ENCODE data around the gene CRYL1.

Gene CRYL1

DNA sequence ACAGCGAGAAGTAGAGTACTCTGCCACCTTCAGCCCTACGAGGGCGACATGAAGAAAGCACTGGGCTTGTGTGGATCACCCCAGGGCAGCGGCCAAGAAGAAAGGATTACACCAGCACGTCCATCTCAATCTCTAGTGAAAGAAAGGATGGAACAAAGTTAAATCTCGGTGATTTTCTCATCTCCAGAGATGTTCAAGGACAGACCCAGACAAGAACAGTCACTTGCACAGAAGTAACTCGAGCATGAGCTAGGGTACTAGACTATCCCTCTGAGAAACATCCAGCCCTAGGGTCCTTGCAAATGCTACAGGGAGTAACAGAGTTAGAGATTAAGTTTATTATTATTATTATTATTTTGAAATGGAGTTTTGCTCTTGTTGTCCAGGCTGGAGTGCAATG is 106.7 kb downstream of the CRYL1 start:
- ATAC-seq (ENCODE audit: low read depth) (no peak), DNase-seq (ENCODE audit: low spot score) (no peak)
- Histone ChIP-seq H3K36me3 (ENCODE audit: low read depth) (no peaks in the 10 kb centered on the region), H3K27ac (ENCODE audit: poor library complexity, severe bottlenecking) (peak overlapping the region; percentile 97), H3K4me3 (ENCODE audit: severe bottlenecking) (no peak overlapping the region), H3K4me1 (ENCODE audit: insufficient read depth, poor library complexity, severe bottlenecking) (peaks cover 24% of the 10 kb centered on the region), H3K27me3 (ENCODE audit: insufficient read depth, poor library complexity, severe bottlenecking) (no peaks in the 10 kb centered on the region), H3K9me3 (ENCODE audit: severe bottlenecking) (no peaks in the 10 kb centered on the region)
- TF ChIP-seq, protein P1, sequence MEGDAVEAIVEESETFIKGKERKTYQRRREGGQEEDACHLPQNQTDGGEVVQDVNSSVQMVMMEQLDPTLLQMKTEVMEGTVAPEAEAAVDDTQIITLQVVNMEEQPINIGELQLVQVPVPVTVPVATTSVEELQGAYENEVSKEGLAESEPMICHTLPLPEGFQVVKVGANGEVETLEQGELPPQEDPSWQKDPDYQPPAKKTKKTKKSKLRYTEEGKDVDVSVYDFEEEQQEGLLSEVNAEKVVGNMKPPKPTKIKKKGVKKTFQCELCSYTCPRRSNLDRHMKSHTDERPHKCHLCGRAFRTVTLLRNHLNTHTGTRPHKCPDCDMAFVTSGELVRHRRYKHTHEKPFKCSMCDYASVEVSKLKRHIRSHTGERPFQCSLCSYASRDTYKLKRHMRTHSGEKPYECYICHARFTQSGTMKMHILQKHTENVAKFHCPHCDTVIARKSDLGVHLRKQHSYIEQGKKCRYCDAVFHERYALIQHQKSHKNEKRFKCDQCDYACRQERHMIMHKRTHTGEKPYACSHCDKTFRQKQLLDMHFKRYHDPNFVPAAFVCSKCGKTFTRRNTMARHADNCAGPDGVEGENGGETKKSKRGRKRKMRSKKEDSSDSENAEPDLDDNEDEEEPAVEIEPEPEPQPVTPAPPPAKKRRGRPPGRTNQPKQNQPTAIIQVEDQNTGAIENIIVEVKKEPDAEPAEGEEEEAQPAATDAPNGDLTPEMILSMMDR (IDR thresholded peaks at IDR 0.05; ENCODE audit: poor library complexity, severe bottlenecking): no peak

DNA sequence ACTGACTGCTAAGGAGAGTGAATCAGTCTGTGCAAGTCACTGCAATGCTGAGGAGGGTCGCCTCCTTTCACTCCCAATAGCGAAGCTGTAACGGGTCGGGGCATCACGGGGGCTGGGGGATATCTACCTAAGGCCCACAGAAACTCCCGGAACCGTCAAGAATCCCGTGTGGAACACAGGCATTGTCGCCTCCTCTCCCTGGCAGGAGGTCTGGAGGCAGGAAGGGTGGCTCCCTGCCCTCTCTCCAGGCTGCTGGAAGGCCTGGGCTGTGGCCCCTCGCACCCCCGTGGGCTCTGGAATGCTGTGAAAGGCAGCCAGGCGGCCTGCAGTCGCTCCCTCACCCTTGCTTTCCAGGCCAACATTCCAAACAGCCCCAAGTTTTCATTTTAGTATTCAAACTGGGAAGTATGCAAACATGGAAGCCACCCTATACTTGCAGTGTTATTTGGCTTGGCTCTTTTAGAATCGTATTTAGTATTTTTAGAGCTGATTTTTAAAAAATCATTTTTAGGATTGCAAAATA is 109.4 kb downstream of the CRYL1 start:
- no peak for ATAC-seq (ENCODE audit: low read depth)
- H3K27ac ChIP-seq (ENCODE audit: poor library complexity, severe bottlenecking): no peak overlapping the region
- H3K36me3 ChIP-seq (ENCODE audit: low read depth): no peaks in the 10 kb centered on the region
- H3K9me3 ChIP-seq (ENCODE audit: severe bottlenecking): no peaks in the 10 kb centered on the region
- TF ChIP-seq, protein P1 (IDR thresholded peaks at IDR 0.05; ENCODE audit: poor library complexity, severe bottlenecking): no peak
- H3K4me1 ChIP-seq (ENCODE audit: insufficient read depth, poor library complexity, severe bottlenecking): peaks cover 24% of the 10 kb centered on the region
- no peaks in the 10 kb centered on the region for H3K27me3 ChIP-seq (ENCODE audit: insufficient read depth, poor library complexity, severe bottlenecking)
- H3K4me3 ChIP-seq (ENCODE audit: severe bottlenecking): no peak overlapping the region
- DNase-seq (ENCODE audit: low spot score): no peak

DNA sequence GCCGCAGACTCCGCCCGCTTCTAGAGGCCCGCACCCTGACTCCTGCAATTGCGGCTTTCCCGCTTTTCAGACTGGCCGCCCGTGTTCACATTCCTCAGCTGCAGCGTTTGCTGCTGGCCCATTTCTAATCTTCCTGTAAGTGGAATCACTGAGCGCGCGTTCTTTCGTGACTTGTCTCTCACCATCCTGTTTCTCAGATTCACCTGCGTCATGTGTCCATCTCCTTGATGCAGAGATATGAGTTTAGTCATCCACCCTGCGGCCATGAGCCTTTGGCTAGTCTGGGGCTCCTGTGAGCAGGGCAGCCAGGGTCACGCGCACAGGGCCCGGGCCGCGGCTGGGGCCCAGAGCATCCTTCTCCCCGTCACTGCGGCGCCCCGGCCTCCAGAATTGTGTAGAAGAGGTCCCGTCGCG is 110.0 kb downstream of the CRYL1 start:
- peaks cover 21% of the 10 kb centered on the region for H3K4me1 ChIP-seq (ENCODE audit: insufficient read depth, poor library complexity, severe bottlenecking)
- no peak overlapping the region for H3K27ac ChIP-seq (ENCODE audit: poor library complexity, severe bottlenecking)
- TF ChIP-seq, protein P1 (IDR thresholded peaks at IDR 0.05; ENCODE audit: poor library complexity, severe bottlenecking): no peak
- no peaks in the 10 kb centered on the region for H3K36me3 ChIP-seq (ENCODE audit: low read depth)
- DNase-seq (ENCODE audit: low spot score): no peak
- H3K4me3 ChIP-seq (ENCODE audit: severe bottlenecking): no peak overlapping the region
- H3K27me3 ChIP-seq (ENCODE audit: insufficient read depth, poor library complexity, severe bottlenecking): no peaks in the 10 kb centered on the region
- H3K9me3 ChIP-seq (ENCODE audit: severe bottlenecking): no peaks in the 10 kb centered on the region
- ATAC-seq (ENCODE audit: low read depth): no peak

DNA sequence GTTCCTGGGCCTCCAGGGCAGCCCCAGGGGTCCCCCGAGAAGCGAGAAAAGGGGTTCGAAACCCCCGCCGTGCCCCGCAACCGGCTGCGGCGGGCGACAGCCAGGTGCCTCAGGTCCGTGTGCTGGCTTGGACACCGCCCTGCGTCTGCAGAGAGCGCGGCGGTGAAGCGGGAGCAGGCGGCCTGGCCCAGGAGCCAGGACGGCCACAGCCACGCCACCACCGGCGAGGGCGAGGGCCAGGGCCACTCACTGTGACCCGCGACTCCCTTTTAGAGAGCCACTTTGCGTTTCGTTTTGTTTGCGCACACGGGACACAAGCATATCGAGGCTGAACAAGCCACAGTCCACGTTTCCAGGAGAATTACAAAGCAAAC is 110.4 kb downstream of the CRYL1 start:
- DNase-seq (ENCODE audit: low spot score) (no peak), ATAC-seq (ENCODE audit: low read depth) (no peak)
- H3K9me3 ChIP-seq (ENCODE audit: severe bottlenecking): no peaks in the 10 kb centered on the region
- no peaks in the 10 kb centered on the region for H3K27me3 ChIP-seq (ENCODE audit: insufficient read depth, poor library complexity, severe bottlenecking)
- no peaks in the 10 kb centered on the region for H3K36me3 ChIP-seq (ENCODE audit: low read depth)
- peak overlapping the region; percentile 7 for H3K27ac ChIP-seq (ENCODE audit: poor library complexity, severe bottlenecking)
- H3K4me1 ChIP-seq (ENCODE audit: insufficient read depth, poor library complexity, severe bottlenecking): peaks cover 17% of the 10 kb centered on the region
- H3K4me3 ChIP-seq (ENCODE audit: severe bottlenecking): no peak overlapping the region
- TF ChIP-seq, protein P1 (IDR thresholded peaks at IDR 0.05; ENCODE audit: poor library complexity, severe bottlenecking): no peak

DNA sequence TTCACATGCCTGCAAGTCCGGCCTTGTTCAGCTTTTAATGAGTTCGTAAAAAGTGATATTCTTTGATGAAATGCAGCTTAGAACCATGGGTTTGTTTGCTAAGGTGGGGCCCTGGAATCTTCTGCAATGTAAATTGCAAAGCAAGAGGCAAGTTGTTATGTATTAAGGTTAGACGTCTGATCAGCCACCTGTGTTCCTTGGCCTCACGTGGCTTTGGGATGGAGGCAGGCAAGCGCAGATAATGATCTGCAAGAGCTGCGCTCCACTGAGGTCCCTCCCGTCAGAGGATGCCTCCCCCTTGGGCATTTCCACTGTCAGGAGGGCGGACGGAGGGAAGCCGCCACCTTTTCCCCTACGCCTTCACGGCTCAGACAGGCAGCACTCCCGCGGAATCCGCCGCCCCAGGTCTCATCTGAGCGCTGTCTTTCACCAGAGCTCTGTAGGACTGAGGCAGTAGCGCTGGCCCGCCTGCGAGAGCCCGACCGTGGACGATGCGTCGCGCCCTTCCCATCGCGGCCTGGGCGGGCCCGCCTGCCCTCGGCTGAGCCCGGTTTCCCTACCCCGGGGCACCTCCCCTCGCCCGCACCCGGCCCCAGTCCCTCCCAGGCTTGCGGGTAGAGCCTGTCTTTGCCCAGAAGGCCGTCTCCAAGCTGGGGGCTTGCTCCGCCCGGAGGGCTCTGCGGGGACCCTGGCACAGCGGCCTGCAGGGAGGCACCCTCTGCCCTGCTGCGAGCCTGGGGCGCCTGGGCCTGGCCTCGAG is 110.9 kb downstream of the CRYL1 start:
- TF ChIP-seq, protein P1 (IDR thresholded peaks at IDR 0.05; ENCODE audit: poor library complexity, severe bottlenecking): no peak

More for the DNA sequence above, 110.9 kb downstream of the CRYL1 start:
- no peaks in the 10 kb centered on the region for H3K9me3 ChIP-seq (ENCODE audit: severe bottlenecking)
- H3K4me3 ChIP-seq (ENCODE audit: severe bottlenecking): no peak overlapping the region
- H3K27ac ChIP-seq (ENCODE audit: poor library complexity, severe bottlenecking): peak overlapping the region; percentile 7
- no peak for DNase-seq (ENCODE audit: low spot score)
- H3K27me3 ChIP-seq (ENCODE audit: insufficient read depth, poor library complexity, severe bottlenecking): no peaks in the 10 kb centered on the region
- H3K36me3 ChIP-seq (ENCODE audit: low read depth): no peaks in the 10 kb centered on the region
- H3K4me1 ChIP-seq (ENCODE audit: insufficient read depth, poor library complexity, severe bottlenecking): peaks cover 14% of the 10 kb centered on the region
- peak; percentile 19; the same call in 1 of the 3 replicates for ATAC-seq (ENCODE audit: low read depth)

Data from RWPE2 (cell line).